PC-9 (cell line): ENCODE measurements around the gene DLGAP1. TPM values are rescaled to one million over a fixed set of nuclear protein-coding genes. Genes with fewer than 3 reads are reported as not detected.

ENCODE experiments used
- BruUV-seq: library from RNA; stranded (reverse); fragments of 400-500 nt; replicated peaks from 2 replicates; lab custom pipeline; 2021; lab: Mats Ljungman, UMichigan
- CTCF ChIA-PET: fragments of 300-600 bp; sonication (Branson Sonifier 250); formaldehyde crosslinking; loops from one replicate; lab custom pipeline; 2022; ENCODE audit warnings: antibody characterized with exemption; lab: Charles Lee
- POLR2A ChIA-PET: fragments of 300-600 bp; sonication (Branson Sonifier 250); formaldehyde crosslinking; loops from one replicate; lab custom pipeline; 2022; ENCODE audit warnings: antibody characterized with exemption; ENCODE audit not compliant: unreplicated experiment; lab: Charles Lee
- DNase-seq, 2 experiments: peaks; one replicate each; pipeline versions ENCODE4 v3.0.0 to v3.0.0-alpha.2; 2015 to 2022; ENCODE audit warnings: mixed read lengths in 1 of 2
- H2AFZ ChIP-seq: fragments of 200-600 bp; sonication (generic); 2 replicates; pipeline ENCODE4 v1.8.1; 2017; ENCODE audit warnings: antibody characterized with exemption
- H3F3A ChIP-seq: fragments of 200-600 bp; sonication (generic); 2 replicates; pipeline ENCODE4 v1.8.1; 2017; ENCODE audit warnings: antibody characterized with exemption, mild to moderate bottlenecking, low read depth; ENCODE audit not compliant: insufficient read depth
- H3K27ac ChIP-seq: fragments of 200-600 bp; sonication (generic); 2 replicates; pipeline ENCODE4 v1.6.1; 2016; ENCODE audit warnings: mixed run types
- H3K27me3 ChIP-seq: fragments of 200-600 bp; sonication (generic); 2 replicates; pipeline ENCODE4 v1.6.1; 2016; ENCODE audit warnings: low read depth, mixed run types; ENCODE audit not compliant: insufficient read depth
- H3K36me3 ChIP-seq: fragments of 200-600 bp; sonication (generic); 2 replicates; pipeline ENCODE4 v1.6.1; 2016; ENCODE audit warnings: low read depth, mixed run types
- H3K4me1 ChIP-seq: fragments of 200-600 bp; sonication (generic); replicated peaks from 2 replicates; pipeline ENCODE4 v1.6.1; 2016; ENCODE audit warnings: mixed run types; ENCODE audit not compliant: insufficient read depth
- H3K4me2 ChIP-seq: fragments of 200-600 bp; sonication (generic); 2 replicates; pipeline ENCODE4 v1.6.1; 2017; ENCODE audit warnings: mixed run types
- H3K4me3 ChIP-seq: fragments of 200-600 bp; sonication (generic); 2 replicates; pipeline ENCODE4 v1.6.1; 2016; ENCODE audit warnings: mixed run types
- H3K79me2 ChIP-seq: fragments of 200-600 bp; sonication (generic); 2 replicates; pipeline ENCODE4 v1.6.1; 2017; ENCODE audit warnings: low read depth, mixed run types
- H3K9me2 ChIP-seq: fragments of 200-600 bp; sonication (generic); 2 replicates; pipeline ENCODE4 v1.8.1; 2017; ENCODE audit warnings: mild to moderate bottlenecking; ENCODE audit not compliant: insufficient read depth
- H3K9me3 ChIP-seq: fragments of 200-600 bp; sonication (generic); 2 replicates; pipeline ENCODE4 v1.8.1; 2016; ENCODE audit warnings: low read depth; ENCODE audit not compliant: insufficient read depth
- H4K20me1 ChIP-seq: fragments of 200-600 bp; sonication (generic); 2 replicates; pipeline ENCODE4 v1.8.1; 2017; ENCODE audit not compliant: insufficient read depth
- EZH2 ChIP-seq: fragments of 200-600 bp; sonication (generic); IDR thresholded peaks from 2 replicates; pipeline ENCODE4 v1.8.0; 2017; ENCODE audit warnings: antibody characterized with exemption, low read depth
- intact Hi-C: fragments of 100-400 bp; cut with micrococcal nuclease; formaldehyde crosslinking; loops from one replicate; pipeline ENCODE4 v1.10.0; 2022; ENCODE audit not compliant: unreplicated experiment
- total RNA-seq: library from RNA; stranded (reverse); gene quantifications from 2 replicates; pipeline ENCODE4 v1.2.3, GENCODE V29; 2021
- TF ChIP-seq, protein P1 (sequence below): fragments of 200-600 bp; sonication (generic); conservative IDR thresholded peaks from 2 replicates; pipeline ENCODE4 v1.6.1; 2017; ENCODE audit warnings: mixed run types, antibody characterized with exemption, mild to moderate bottlenecking, moderate library complexity

Gene DLGAP1
- total RNA-seq, 1 experiment from 2014 or later: not detected

DNA sequence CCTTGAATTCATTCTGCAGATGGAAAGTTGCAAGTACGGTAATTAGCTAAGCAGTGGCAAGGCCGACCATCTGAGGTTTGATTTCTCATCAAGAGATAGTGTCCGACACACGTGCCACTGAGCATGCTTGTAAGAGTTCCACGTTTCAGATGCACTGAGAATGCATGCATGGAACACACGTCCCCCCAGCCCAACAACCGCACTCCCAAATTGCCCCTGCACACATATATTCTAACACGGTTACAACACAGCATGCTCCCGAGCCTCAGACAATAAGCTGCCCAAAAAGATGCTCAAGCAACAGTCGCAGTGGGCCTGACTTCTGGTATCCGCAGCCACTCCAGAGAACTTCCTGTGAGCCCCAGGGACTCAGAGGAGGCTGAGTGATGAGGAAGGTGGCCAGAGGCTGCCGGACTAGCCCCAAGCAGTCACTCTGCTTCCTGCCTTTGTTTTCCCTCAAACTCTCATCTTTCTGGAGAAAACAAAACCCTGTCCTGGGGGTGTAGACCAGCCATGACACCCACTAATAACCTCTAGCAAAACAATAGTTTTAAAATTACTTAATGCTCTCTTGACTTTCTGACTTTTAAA is 801.2 kb downstream of the DLGAP1 start:
- H3K9me3 ChIP-seq: no peaks in the 10 kb centered on the region
- peak overlapping the region; percentile 69 for H3K4me2 ChIP-seq
- peak overlapping the region; percentile 63 for H3K4me3 ChIP-seq
- ChIA-PET CTCF (interaction anchor here (1.2 to 2.9 kb wide), 2 partner anchors 12 to 51 kb away, joined by 4 to 31 read pairs; no protein-coding TSS in a partner anchor), POLR2A (interaction anchor here (0.6 to 2.6 kb wide), 7 partner anchors 12 to 406 kb away, joined by 3 to 45 read pairs (median 22); no protein-coding TSS in a partner anchor)
- peaks cover 63% of the 10 kb centered on the region for H3F3A ChIP-seq
- DNase-seq: no peak
- BruUV-seq: no TSS peak
- no peaks in the 10 kb centered on the region for H3K27me3 ChIP-seq
- no peaks in the 10 kb centered on the region for H4K20me1 ChIP-seq
- peaks cover 67% of the 10 kb centered on the region for H3K4me1 ChIP-seq
- peak overlapping the region; percentile 99 for H3K27ac ChIP-seq
- TF ChIP-seq, protein P1, sequence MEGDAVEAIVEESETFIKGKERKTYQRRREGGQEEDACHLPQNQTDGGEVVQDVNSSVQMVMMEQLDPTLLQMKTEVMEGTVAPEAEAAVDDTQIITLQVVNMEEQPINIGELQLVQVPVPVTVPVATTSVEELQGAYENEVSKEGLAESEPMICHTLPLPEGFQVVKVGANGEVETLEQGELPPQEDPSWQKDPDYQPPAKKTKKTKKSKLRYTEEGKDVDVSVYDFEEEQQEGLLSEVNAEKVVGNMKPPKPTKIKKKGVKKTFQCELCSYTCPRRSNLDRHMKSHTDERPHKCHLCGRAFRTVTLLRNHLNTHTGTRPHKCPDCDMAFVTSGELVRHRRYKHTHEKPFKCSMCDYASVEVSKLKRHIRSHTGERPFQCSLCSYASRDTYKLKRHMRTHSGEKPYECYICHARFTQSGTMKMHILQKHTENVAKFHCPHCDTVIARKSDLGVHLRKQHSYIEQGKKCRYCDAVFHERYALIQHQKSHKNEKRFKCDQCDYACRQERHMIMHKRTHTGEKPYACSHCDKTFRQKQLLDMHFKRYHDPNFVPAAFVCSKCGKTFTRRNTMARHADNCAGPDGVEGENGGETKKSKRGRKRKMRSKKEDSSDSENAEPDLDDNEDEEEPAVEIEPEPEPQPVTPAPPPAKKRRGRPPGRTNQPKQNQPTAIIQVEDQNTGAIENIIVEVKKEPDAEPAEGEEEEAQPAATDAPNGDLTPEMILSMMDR: no peak
- TF ChIP-seq EZH2: no peak
- no peaks in the 10 kb centered on the region for H3K9me2 ChIP-seq
- no peaks in the 10 kb centered on the region for H3K36me3 ChIP-seq
- H3K79me2 ChIP-seq: peaks cover 28% of the 10 kb centered on the region
- intact Hi-C loops: loop anchor here (1.0 to 5.0 kb wide), 4 partner anchors 12 to 392 kb away; partner anchors contain the start of gene MYL12B
- no peak overlapping the region for H2AFZ ChIP-seq

DNA sequence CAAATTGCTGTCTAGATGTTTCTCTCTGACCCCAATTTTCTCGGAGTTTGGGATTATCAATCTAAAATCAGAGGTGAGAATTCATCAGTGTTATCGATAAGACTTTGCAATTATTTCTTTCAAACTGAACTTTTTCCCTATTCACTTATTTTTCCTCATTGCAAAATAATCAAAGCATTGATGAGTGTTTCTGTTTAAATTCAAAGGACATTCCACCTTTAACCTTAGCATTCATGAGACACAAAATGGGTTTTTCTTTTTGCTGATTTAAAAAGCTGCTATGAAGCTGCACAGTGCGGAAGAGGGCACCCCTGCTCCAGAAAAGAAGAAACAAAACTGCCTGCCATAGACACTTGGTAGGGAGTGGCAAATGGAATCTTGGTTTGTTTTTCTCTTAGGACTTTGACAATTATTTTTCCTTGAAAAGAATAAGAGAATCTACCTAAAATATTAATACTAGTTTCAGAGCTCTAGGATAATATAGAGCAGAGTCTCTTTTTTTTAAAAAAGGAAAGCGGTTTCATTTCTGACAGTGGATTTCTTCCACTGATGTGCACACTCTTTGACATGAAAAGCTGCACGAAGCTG is 801.8 kb downstream of the DLGAP1 start:
- BruUV-seq: TSS peak; percentile 67
- H3K4me3 ChIP-seq: peak overlapping the region; percentile 63

More for the DNA sequence above, 801.8 kb downstream of the DLGAP1 start:
- Histone ChIP-seq H4K20me1 (no peaks in the 10 kb centered on the region), H3K4me2 (peak overlapping the region; percentile 69), H3K9me3 (no peaks in the 10 kb centered on the region), H3F3A (peaks cover 69% of the 10 kb centered on the region), H3K79me2 (peaks cover 28% of the 10 kb centered on the region), H3K4me1 (peaks cover 72% of the 10 kb centered on the region), H3K27ac (peak overlapping the region; percentile 99), H3K36me3 (no peaks in the 10 kb centered on the region), H3K27me3 (no peaks in the 10 kb centered on the region), H2AFZ (no peak overlapping the region), H3K9me2 (no peaks in the 10 kb centered on the region)
- DNase-seq: peak in 1 of 2 experiments; percentile 46
- TF ChIP-seq, protein P1: no peak
- no peak for TF ChIP-seq EZH2
- ChIA-PET CTCF (interaction anchor here (1.2 to 2.9 kb wide), 2 partner anchors 12 to 50 kb away, joined by 4 to 31 read pairs; no protein-coding TSS in a partner anchor), POLR2A (interaction anchor here (0.6 to 2.6 kb wide), 16 partner anchors 12 to 405 kb away, joined by 3 to 45 read pairs (median 8); no protein-coding TSS in a partner anchor)
- intact Hi-C loops: loop anchor here (1.0 to 5.0 kb wide), 4 partner anchors 13 to 391 kb away; partner anchors contain the start of gene MYL12B
